Upper lobe of right lung (tissue), 1 donor: Measurements from ENCODE around the gene KCNJ15. TPM values are rescaled to one million over a fixed set of nuclear protein-coding genes. Genes with fewer than 3 reads are reported as not detected.

Experiments used
- ATAC-seq: fragments of 200-7000 bp; cut with Tn5 transposase; one replicate; pipeline ENCODE4 v1.9.1; 2020; ENCODE audit warnings: mild to moderate bottlenecking, moderate library complexity
- DNase-seq: peaks from one replicate; pipeline ENCODE4 v3.0.0-alpha.2; 2020
- H3K27ac ChIP-seq: fragments of 200-600 bp; one replicate; pipeline ENCODE4 v1.8.0; 2022
- H3K27me3 ChIP-seq: fragments of 200-600 bp; one replicate; pipeline ENCODE4 v1.8.0; 2022; ENCODE audit warnings: mild to moderate bottlenecking
- H3K36me3 ChIP-seq: fragments of 200-600 bp; one replicate; pipeline ENCODE4 v1.8.0; 2022
- H3K4me1 ChIP-seq: fragments of 200-600 bp; one replicate; pipeline ENCODE4 v1.8.0; 2022
- H3K4me3 ChIP-seq: fragments of 200-600 bp; one replicate; pipeline ENCODE4 v1.8.0; 2022; ENCODE audit warnings: mild to moderate bottlenecking
- H3K9me3 ChIP-seq: fragments of 200-600 bp; one replicate; pipeline ENCODE4 v1.8.0; 2022
- intact Hi-C: fragments of 100-400 bp; cut with DNase I; formaldehyde crosslinking; loops from one replicate; pipeline ENCODE4 v1.11.0; 2022
- total RNA-seq: library from RNA; stranded (reverse); fragmentation: NEBNext Ultra II Directional; extraction: Animal tissue kit (Norgen Biotek cat#: 25700); gene quantifications from one replicate; pipeline ENCODE4 v1.2.1, GENCODE V29; 2021
- TF ChIP-seq, protein P1 (sequence below): fragments of 200-600 bp; IDR thresholded peaks from one replicate; pipeline ENCODE4 v1.8.0; 2022; ENCODE audit warnings: antibody characterized with exemption
- donor health status: DM: no; HTN: yes; CAD: no; lungs with severe emphysema.

The KCNJ15 gene
- total RNA-seq, 1 donor from 2014 or later, result 80.1 TPM

- Histone ChIP-seq H3K9me3 (no peaks in the 10 kb centered on the region), H3K36me3 (no peaks in the 10 kb centered on the region), H3K27ac (no peak overlapping the region), H3K27me3 (no peaks in the 10 kb centered on the region), H3K4me1 (peaks cover 16% of the 10 kb centered on the region), H3K4me3 (no peak overlapping the region)
- intact Hi-C loops, result no loop called here
- no peak for DNase-seq
- TF ChIP-seq, protein P1, sequence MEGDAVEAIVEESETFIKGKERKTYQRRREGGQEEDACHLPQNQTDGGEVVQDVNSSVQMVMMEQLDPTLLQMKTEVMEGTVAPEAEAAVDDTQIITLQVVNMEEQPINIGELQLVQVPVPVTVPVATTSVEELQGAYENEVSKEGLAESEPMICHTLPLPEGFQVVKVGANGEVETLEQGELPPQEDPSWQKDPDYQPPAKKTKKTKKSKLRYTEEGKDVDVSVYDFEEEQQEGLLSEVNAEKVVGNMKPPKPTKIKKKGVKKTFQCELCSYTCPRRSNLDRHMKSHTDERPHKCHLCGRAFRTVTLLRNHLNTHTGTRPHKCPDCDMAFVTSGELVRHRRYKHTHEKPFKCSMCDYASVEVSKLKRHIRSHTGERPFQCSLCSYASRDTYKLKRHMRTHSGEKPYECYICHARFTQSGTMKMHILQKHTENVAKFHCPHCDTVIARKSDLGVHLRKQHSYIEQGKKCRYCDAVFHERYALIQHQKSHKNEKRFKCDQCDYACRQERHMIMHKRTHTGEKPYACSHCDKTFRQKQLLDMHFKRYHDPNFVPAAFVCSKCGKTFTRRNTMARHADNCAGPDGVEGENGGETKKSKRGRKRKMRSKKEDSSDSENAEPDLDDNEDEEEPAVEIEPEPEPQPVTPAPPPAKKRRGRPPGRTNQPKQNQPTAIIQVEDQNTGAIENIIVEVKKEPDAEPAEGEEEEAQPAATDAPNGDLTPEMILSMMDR, result no peak
- no peak for ATAC-seq
Measured at GRCh38 chr21:38284216-38284615, 27.4 kb downstream of the KCNJ15 start.

- H3K4me3 ChIP-seq, result no peak overlapping the region
- ATAC-seq (no peak), DNase-seq (no peak)
- TF ChIP-seq, protein P1, result no peak
- intact Hi-C loops, result no loop called here
- peaks cover 16% of the 10 kb centered on the region for H3K4me1 ChIP-seq
- no peaks in the 10 kb centered on the region for H3K36me3 ChIP-seq
- H3K9me3 ChIP-seq, result no peaks in the 10 kb centered on the region
- no peaks in the 10 kb centered on the region for H3K27me3 ChIP-seq
- no peak overlapping the region for H3K27ac ChIP-seq
Measured at GRCh38 chr21:38286739-38287471, 30.1 kb downstream of the KCNJ15 start.

DNA sequence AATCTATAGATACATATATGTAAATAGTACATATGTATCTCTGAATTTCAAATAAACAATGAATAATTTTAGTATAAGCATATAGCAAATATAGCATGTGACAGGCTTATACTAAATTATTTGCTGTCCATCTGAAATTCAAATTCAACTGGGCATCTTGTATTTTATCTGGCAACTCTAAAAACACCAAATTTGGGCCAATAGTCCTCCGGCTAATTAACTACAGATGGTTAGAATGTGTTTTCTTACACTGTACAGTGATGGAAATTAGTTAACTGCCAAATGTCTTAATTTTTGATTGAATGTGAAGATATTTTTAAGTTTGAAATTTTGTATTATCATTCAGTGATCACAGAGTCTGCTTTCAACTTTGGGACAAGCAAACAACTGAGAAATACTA is 30.7 kb downstream of the KCNJ15 start:
- H3K36me3 ChIP-seq, result no peaks in the 10 kb centered on the region
- intact Hi-C loops, result no loop called here
- H3K27ac ChIP-seq, result no peak overlapping the region
- no peak for DNase-seq
- H3K9me3 ChIP-seq, result no peaks in the 10 kb centered on the region
- no peak overlapping the region for H3K4me3 ChIP-seq
- no peak for ATAC-seq
- TF ChIP-seq, protein P1, result no peak
- no peaks in the 10 kb centered on the region for H3K27me3 ChIP-seq
- peaks cover 16% of the 10 kb centered on the region for H3K4me1 ChIP-seq

DNA sequence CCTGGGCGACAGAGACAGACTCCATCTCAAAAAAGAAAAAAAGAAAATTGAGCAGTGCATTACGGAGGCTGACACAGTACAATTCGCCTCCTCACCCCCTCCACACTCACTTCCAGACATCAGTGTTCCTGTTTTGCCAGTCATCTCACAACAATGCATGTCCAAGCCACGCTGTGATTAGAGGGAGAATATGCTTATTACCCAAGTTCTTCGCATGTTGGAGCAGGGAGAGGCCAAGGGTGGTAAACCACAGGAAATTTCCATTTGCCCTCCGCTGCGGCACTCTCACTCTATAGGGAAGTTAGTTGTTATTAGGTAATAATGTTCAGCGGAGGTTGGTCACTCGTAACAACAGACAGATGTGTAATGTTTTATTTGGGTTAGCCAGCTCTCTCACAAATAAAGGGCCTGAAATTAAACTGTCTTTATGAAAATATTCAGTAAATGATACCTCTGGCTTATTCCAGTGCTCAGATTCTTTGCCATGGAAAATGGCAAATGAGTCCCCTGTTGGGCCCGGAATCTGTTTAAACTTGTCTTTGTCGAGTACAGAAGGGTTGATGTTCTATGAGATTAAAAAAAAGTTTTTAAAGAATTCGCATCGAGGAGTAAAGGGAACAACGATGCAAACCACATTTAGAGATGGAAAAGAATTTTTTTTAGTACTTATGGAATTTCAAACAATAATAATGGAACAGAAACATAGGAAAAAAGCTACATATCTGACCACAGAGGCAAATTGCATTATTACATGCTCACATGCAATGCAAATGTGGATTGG is 33.1 kb downstream of the KCNJ15 start:
- peak overlapping the region; percentile 8 for H3K27ac ChIP-seq
- TF ChIP-seq, protein P1, result no peak
- H3K27me3 ChIP-seq, result no peaks in the 10 kb centered on the region
- ATAC-seq (peak; percentile 97), DNase-seq (no peak)
- H3K36me3 ChIP-seq, result no peaks in the 10 kb centered on the region
- H3K9me3 ChIP-seq, result no peaks in the 10 kb centered on the region
- peaks cover 22% of the 10 kb centered on the region for H3K4me1 ChIP-seq
- H3K4me3 ChIP-seq, result no peak overlapping the region
- intact Hi-C loops, result no loop called here

GRCh38 chr21:38290809-38291208 is 34.0 kb downstream of the KCNJ15 start:
- peaks cover 27% of the 10 kb centered on the region for H3K4me1 ChIP-seq
- no peak overlapping the region for H3K27ac ChIP-seq
- DNase-seq, result no peak
- TF ChIP-seq, protein P1, result no peak
- no peaks in the 10 kb centered on the region for H3K27me3 ChIP-seq
- intact Hi-C loops, result no loop called here
- ATAC-seq, result no peak
- no peaks in the 10 kb centered on the region for H3K9me3 ChIP-seq
- H3K4me3 ChIP-seq, result no peak overlapping the region
- H3K36me3 ChIP-seq, result no peaks in the 10 kb centered on the region
